ENCODE results near the gene FILIP1L. TPM values are rescaled to one million over a fixed set of nuclear protein-coding genes. Genes with fewer than 3 reads are reported as not detected.

Gene FILIP1L
- total RNA-seq, 1 experiment from 2014 or later: 0.17 TPM

DNA sequence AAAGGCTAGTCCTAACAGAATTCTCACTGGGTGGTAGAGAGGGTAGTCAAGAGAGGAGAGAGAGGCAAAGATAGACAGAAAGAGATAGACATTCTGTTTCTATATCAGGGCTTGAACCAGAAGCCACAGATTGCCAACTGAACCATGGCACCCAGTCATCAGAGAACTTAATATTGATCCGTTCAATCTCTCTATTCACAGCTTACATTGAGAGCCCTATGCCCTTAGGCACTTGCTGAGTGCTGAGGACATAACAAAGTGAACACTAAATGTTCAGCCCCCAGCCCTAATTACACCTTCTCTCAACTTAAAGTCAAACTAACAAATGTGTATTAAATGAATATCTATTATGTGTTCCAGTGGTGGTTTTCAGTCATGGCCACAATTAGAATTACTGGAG lies 124.1 kb downstream of the FILIP1L start:
- H3K9ac ChIP-seq (ENCODE audit: low read length): no peak overlapping the region
- ChIA-PET RAD21 (ENCODE audit: low non-redundant PET in 1 of 2, low total read pairs in 2 of 2, uncharacterized antibody in 2 of 2, unreplicated experiment in 2 of 2) (no interaction called here), POLR2A (no interaction called here), CTCF (no interaction called here)
- H3K9me3 ChIP-seq (ENCODE audit: control insufficient read depth in 1 of 2, insufficient read depth in 1 of 2, low read depth in 1 of 2, low read length in 2 of 2): no peaks in the 10 kb centered on the region
- H2AFZ ChIP-seq (ENCODE audit: low read depth, low read length, poor library complexity, severe bottlenecking): no peak overlapping the region
- TF ChIP-seq, protein P1, sequence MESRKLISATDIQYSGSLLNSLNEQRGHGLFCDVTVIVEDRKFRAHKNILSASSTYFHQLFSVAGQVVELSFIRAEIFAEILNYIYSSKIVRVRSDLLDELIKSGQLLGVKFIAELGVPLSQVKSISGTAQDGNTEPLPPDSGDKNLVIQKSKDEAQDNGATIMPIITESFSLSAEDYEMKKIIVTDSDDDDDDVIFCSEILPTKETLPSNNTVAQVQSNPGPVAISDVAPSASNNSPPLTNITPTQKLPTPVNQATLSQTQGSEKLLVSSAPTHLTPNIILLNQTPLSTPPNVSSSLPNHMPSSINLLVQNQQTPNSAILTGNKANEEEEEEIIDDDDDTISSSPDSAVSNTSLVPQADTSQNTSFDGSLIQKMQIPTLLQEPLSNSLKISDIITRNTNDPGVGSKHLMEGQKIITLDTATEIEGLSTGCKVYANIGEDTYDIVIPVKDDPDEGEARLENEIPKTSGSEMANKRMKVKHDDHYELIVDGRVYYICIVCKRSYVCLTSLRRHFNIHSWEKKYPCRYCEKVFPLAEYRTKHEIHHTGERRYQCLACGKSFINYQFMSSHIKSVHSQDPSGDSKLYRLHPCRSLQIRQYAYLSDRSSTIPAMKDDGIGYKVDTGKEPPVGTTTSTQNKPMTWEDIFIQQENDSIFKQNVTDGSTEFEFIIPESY (IDR thresholded peaks at IDR 0.05; ENCODE audit: extremely low read depth, insufficient replicate concordance, low read length): no peak
- no peak for TF ChIP-seq TCF7L2 (IDR thresholded peaks at IDR 0.05; ENCODE audit: borderline replicate concordance, extremely low read depth, insufficient read depth, insufficient read length)
- H3K79me2 ChIP-seq (ENCODE audit: insufficient read depth, low read length): no peaks in the 10 kb centered on the region
- no peak overlapping the region for H3K4me3 ChIP-seq (replicated peaks in 1 of 2; ENCODE audit: low read depth in 1 of 2, low read length in 2 of 2)
- DNase-seq (ENCODE audit: low read depth, low spot score) (no peak), ATAC-seq (no peak)
- no peaks in the 10 kb centered on the region for H4K20me1 ChIP-seq (ENCODE audit: insufficient read depth)
- no peaks in the 10 kb centered on the region for H3K9me2 ChIP-seq (ENCODE audit: insufficient read depth)
- no peaks in the 10 kb centered on the region for H3K4me1 ChIP-seq (ENCODE audit: control insufficient read depth in 1 of 2, insufficient read depth in 2 of 2, low read length in 2 of 2)
- no peak overlapping the region for H3K4me2 ChIP-seq (ENCODE audit: low read length)
- intact Hi-C loops (cut with micrococcal nuclease): no loop called here
- H3K36me3 ChIP-seq (ENCODE audit: control insufficient read depth in 1 of 2, insufficient read depth in 2 of 2, low read length in 2 of 2): no peaks in the 10 kb centered on the region
- H3K27me3 ChIP-seq (ENCODE audit: insufficient read depth, low read length): no peaks in the 10 kb centered on the region
- no TSS peak for BruUV-seq (replicated peaks)
- no peak overlapping the region for H3K27ac ChIP-seq (ENCODE audit: low read depth, low read length)

DNA sequence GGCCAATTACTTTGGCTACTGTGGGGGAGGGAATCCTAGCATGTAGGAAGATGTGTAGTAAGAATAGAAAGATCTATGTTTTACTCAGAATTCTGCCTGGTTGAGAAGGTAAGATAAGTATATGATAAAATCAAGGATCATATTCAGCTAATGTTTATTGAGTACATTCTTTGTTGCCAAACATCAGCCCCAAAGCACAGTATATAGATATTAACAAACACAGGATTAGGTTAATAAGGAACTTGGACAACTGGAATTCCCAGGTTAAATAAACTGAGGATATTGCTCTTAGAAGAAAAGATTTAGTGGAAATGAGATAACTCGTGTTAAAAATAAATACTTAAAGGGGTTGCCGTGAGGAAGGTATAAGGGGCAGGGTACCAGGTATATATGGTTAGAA lies 129.6 kb downstream of the FILIP1L start:
- no peak overlapping the region for H3K27ac ChIP-seq (ENCODE audit: low read depth, low read length)
- no peak overlapping the region for H3K9ac ChIP-seq (ENCODE audit: low read length)
- TF ChIP-seq CBX3 (IDR thresholded peaks at IDR 0.05; ENCODE audit: low read depth) (no peak), ELF1 (IDR thresholded peaks at IDR 0.05; ENCODE audit: borderline replicate concordance, low read depth) (no peak), CEBPB (IDR thresholded peaks at IDR 0.05; ENCODE audit: low read depth) (no peak), YY1 (IDR thresholded peaks at IDR 0.05; ENCODE audit: extremely low read depth, insufficient replicate concordance, low read depth, low read length) (no peak), JUND (IDR thresholded peaks at IDR 0.05) (no peak), POLR2AphosphoS5 (IDR thresholded peaks at IDR 0.05; ENCODE audit: low read depth, low read length) (no peak), SP1 (IDR thresholded peaks at IDR 0.05; ENCODE audit: low read depth) (no peak), EZH2 (IDR thresholded peaks at IDR 0.05) (no peak), ZNF274 (IDR thresholded peaks at IDR 0.05; ENCODE audit: low read depth, low read length) (no peak)
- TF ChIP-seq, protein P2, sequence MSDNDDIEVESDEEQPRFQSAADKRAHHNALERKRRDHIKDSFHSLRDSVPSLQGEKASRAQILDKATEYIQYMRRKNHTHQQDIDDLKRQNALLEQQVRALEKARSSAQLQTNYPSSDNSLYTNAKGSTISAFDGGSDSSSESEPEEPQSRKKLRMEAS (IDR thresholded peaks at IDR 0.05): no peak
- TF ChIP-seq, protein P3, sequence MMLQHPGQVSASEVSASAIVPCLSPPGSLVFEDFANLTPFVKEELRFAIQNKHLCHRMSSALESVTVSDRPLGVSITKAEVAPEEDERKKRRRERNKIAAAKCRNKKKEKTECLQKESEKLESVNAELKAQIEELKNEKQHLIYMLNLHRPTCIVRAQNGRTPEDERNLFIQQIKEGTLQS (IDR thresholded peaks at IDR 0.05): no peak
- TF ChIP-seq, protein P4, sequence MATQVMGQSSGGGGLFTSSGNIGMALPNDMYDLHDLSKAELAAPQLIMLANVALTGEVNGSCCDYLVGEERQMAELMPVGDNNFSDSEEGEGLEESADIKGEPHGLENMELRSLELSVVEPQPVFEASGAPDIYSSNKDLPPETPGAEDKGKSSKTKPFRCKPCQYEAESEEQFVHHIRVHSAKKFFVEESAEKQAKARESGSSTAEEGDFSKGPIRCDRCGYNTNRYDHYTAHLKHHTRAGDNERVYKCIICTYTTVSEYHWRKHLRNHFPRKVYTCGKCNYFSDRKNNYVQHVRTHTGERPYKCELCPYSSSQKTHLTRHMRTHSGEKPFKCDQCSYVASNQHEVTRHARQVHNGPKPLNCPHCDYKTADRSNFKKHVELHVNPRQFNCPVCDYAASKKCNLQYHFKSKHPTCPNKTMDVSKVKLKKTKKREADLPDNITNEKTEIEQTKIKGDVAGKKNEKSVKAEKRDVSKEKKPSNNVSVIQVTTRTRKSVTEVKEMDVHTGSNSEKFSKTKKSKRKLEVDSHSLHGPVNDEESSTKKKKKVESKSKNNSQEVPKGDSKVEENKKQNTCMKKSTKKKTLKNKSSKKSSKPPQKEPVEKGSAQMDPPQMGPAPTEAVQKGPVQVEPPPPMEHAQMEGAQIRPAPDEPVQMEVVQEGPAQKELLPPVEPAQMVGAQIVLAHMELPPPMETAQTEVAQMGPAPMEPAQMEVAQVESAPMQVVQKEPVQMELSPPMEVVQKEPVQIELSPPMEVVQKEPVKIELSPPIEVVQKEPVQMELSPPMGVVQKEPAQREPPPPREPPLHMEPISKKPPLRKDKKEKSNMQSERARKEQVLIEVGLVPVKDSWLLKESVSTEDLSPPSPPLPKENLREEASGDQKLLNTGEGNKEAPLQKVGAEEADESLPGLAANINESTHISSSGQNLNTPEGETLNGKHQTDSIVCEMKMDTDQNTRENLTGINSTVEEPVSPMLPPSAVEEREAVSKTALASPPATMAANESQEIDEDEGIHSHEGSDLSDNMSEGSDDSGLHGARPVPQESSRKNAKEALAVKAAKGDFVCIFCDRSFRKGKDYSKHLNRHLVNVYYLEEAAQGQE (IDR thresholded peaks at IDR 0.05; ENCODE audit: low read depth): no peak
- H3K4me1 ChIP-seq (ENCODE audit: control insufficient read depth in 1 of 2, insufficient read depth in 2 of 2, low read length in 2 of 2): no peaks in the 10 kb centered on the region; a peak in 1 of 4 replicates
- BruUV-seq (replicated peaks): no TSS peak
- H4K20me1 ChIP-seq (ENCODE audit: insufficient read depth): peaks cover 5% of the 10 kb centered on the region; the same call in 1 of the 2 replicates
- H3K9me2 ChIP-seq (ENCODE audit: insufficient read depth): no peaks in the 10 kb centered on the region
- no peaks in the 10 kb centered on the region for H3K27me3 ChIP-seq (ENCODE audit: insufficient read depth, low read length)
- H3K9me3 ChIP-seq (ENCODE audit: control insufficient read depth in 1 of 2, insufficient read depth in 1 of 2, low read depth in 1 of 2, low read length in 2 of 2): no peaks in the 10 kb centered on the region
- ATAC-seq (no peak), DNase-seq (ENCODE audit: low read depth, low spot score) (no peak)
- H3K36me3 ChIP-seq (ENCODE audit: control insufficient read depth in 1 of 2, insufficient read depth in 2 of 2, low read length in 2 of 2): no peaks in the 10 kb centered on the region
- no peak overlapping the region for H2AFZ ChIP-seq (ENCODE audit: low read depth, low read length, poor library complexity, severe bottlenecking)
- RAD21 ChIA-PET (ENCODE audit: low non-redundant PET in 1 of 2, low total read pairs in 2 of 2, uncharacterized antibody in 2 of 2, unreplicated experiment in 2 of 2): no interaction called here
- H3K79me2 ChIP-seq (ENCODE audit: insufficient read depth, low read length): no peaks in the 10 kb centered on the region
- CTCF ChIA-PET: no interaction called here
- POLR2A ChIA-PET: no interaction called here
- H3K4me3 ChIP-seq (replicated peaks in 1 of 2; ENCODE audit: low read depth in 1 of 2, low read length in 2 of 2): no peak overlapping the region
- intact Hi-C loops (cut with micrococcal nuclease): no loop called here
- H3K4me2 ChIP-seq (ENCODE audit: low read length): no peak overlapping the region

Data from HCT116 (cell line).